Astrocyte of the spinal cord (primary cell): Measurements from ENCODE around the gene PHTF1.
A peak's percentile ranks its signal among the peaks of the same experiment; 100 is the strongest.

Source experiments
- DNase-seq: peaks from one replicate; pipeline ENCODE4 v3.0.0; 2011; ENCODE audit warnings: low read depth, low spot score
- H3K4me3 ChIP-seq: 2 replicates; pipeline ENCODE4 v1.5.1; 2011; ENCODE audit warnings: low read depth, mild to moderate bottlenecking, low read length, moderate library complexity
- CTCF ChIP-seq: IDR thresholded peaks from 2 replicates; pipeline ENCODE4 v1.5.1; 2012; ENCODE audit warnings: low read depth, mild to moderate bottlenecking, low read length, inconsistent platforms
- in situ Hi-C: cut with HindIII; loops from 2 replicates; pipeline ENCODE4 v1.10.0; 2017; ENCODE audit warnings: low sequenced_read_pairs

The PHTF1 gene

GRCh38 chr1:113683384-113684152 is 75.7 kb downstream of the PHTF1 start:
- TF ChIP-seq CTCF: no peak
- in situ Hi-C loops: no loop called here
- no peak overlapping the region for H3K4me3 ChIP-seq
- no peak for DNase-seq

- in situ Hi-C loops: no loop called here
- no peak overlapping the region for H3K4me3 ChIP-seq
- DNase-seq: no peak
- no peak for TF ChIP-seq CTCF
These were observed 77.5 kb downstream of the PHTF1 start for GRCh38 chr1:113681596-113682337.

GRCh38 chr1:113678159-113678469 is 81.2 kb downstream of the PHTF1 start:
- no peak for DNase-seq
- in situ Hi-C loops: no loop called here
- no peak for TF ChIP-seq CTCF
- no peak overlapping the region for H3K4me3 ChIP-seq

GRCh38 chr1:113677250-113678158 is 81.8 kb downstream of the PHTF1 start:
- peak; percentile 30 for TF ChIP-seq CTCF
- DNase-seq: peak; percentile 62
- H3K4me3 ChIP-seq: no peak overlapping the region
- in situ Hi-C loops: no loop called here

- DNase-seq: no peak
- TF ChIP-seq CTCF: no peak
- in situ Hi-C loops: no loop called here
- H3K4me3 ChIP-seq: no peak overlapping the region
These were observed 82.8 kb downstream of the PHTF1 start for GRCh38 chr1:113676524-113676923.

GRCh38 chr1:113675302-113675701 is 84.0 kb downstream of the PHTF1 start:
- in situ Hi-C loops: no loop called here
- no peak for TF ChIP-seq CTCF
- no peak for DNase-seq

More at GRCh38 chr1:113675302-113675701, 84.0 kb downstream of the PHTF1 start:
- H3K4me3 ChIP-seq: no peak overlapping the region
